ENCODE measurements around the gene ZNF521.

DNA sequence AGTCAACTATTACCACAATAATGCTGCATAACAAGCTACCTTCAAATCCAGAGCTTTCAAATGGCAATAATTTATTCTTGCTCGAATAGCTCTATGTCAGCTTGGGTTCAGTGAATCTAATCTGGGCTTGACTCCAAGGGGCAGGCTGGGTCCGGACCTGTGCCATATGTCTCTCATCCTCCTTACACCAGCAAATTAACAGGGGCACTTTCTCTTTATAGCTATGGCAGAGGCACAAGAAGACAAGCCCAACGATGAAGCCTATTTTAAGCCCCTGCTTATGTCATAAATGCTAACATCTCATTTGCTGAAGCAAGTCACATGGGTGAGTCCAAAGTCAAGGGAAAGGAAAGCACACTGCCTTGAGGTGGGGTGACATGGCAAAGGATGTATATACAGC lies 13.3 kb upstream of the ZNF521 start:
- TF ChIP-seq, protein P1, sequence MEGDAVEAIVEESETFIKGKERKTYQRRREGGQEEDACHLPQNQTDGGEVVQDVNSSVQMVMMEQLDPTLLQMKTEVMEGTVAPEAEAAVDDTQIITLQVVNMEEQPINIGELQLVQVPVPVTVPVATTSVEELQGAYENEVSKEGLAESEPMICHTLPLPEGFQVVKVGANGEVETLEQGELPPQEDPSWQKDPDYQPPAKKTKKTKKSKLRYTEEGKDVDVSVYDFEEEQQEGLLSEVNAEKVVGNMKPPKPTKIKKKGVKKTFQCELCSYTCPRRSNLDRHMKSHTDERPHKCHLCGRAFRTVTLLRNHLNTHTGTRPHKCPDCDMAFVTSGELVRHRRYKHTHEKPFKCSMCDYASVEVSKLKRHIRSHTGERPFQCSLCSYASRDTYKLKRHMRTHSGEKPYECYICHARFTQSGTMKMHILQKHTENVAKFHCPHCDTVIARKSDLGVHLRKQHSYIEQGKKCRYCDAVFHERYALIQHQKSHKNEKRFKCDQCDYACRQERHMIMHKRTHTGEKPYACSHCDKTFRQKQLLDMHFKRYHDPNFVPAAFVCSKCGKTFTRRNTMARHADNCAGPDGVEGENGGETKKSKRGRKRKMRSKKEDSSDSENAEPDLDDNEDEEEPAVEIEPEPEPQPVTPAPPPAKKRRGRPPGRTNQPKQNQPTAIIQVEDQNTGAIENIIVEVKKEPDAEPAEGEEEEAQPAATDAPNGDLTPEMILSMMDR (IDR thresholded peaks at IDR 0.05; ENCODE audit: insufficient read depth, low read length, poor library complexity, severe bottlenecking): no peak
- TF ChIP-seq EZH2phosphoT487 (conservative IDR thresholded peaks at IDR 0.05; ENCODE audit: low read length): no peak

Measured in SU-DHL-6 (cell line).